ENCODE results near the gene CORO1A. TPM values are rescaled to one million over a fixed set of nuclear protein-coding genes. Genes with fewer than 3 reads are reported as not detected.

The CORO1A gene
- polyA plus RNA-seq, 2 of the 4 experiments (the other 2 are of a cell fraction), result 0.83 to 5.3 TPM

GRCh38 chr16:30184096-30184890 lies 891 bp downstream of the CORO1A start:
- Histone ChIP-seq H3K9me3 (no peaks in the 10 kb centered on the region), H3K4me3 (peak overlapping the region; percentile 55; the same call in 1 of the 3 replicates), H3K4me1 (peaks cover 20% of the 10 kb centered on the region; the same call in 2 of the 3 replicates), H3K4me2 (peak overlapping the region; percentile 95), H3K27ac (peak overlapping the region in 1 of 2 experiments; percentile 93; a peak in 2 of 6 replicates)
- WGBS (ENCODE audit: missing lambda C conversion rate), result 80% methylated on average over 24 of the region's 24 CpGs
- DNase-seq (ENCODE audit: low read depth in 1 of 2, low spot score in 1 of 2) (no peak), FAIRE-seq (no peak), ATAC-seq (no peak)
- ChIA-PET POLR2A (no interaction called here), CTCF (no interaction called here)
- TF ChIP-seq BCL3 (IDR thresholded peaks at IDR 0.05) (no peak), ZC3H11A (IDR thresholded peaks at IDR 0.05) (no peak), MAFK (IDR thresholded peaks at IDR 0.05; ENCODE audit: partially characterized antibody) (no peak), HES2 (IDR thresholded peaks at IDR 0.05) (no peak), NPAS2 (CRISPR knock-in tag; IDR thresholded peaks at IDR 0.05; ENCODE audit: borderline replicate concordance) (no peak), CEBPB (IDR thresholded peaks at IDR 0.05) (no peak), CHD2 (IDR thresholded peaks at IDR 0.05; ENCODE audit: low read length, partially characterized antibody) (no peak), ZNF302 (CRISPR knock-in tag; IDR thresholded peaks at IDR 0.05) (no peak), BHLHE40 (IDR thresholded peaks at IDR 0.05; ENCODE audit: low read depth, low read length) (no peak), SMC3 (IDR thresholded peaks at IDR 0.05) (no peak), POLR2AphosphoS2 (conservative IDR thresholded peaks at IDR 0.05; ENCODE audit: low read length) (no peak), HOXB5 (CRISPR knock-in tag; IDR thresholded peaks at IDR 0.05) (no peak), FOSL2 (IDR thresholded peaks at IDR 0.05) (no peak), FOSL2 (CRISPR knock-in tag; IDR thresholded peaks at IDR 0.05) (no peak), SREBF2 (IDR thresholded peaks at IDR 0.05) (no peak), NFE2L2 (conservative IDR thresholded peaks at IDR 0.05; ENCODE audit: low read length) (no peak), RCOR1 (IDR thresholded peaks at IDR 0.05; ENCODE audit: low read depth, low read length) (no peak), E2F6 (IDR thresholded peaks at IDR 0.05; ENCODE audit: borderline replicate concordance, low read depth) (no peak), GATA3 (IDR thresholded peaks at IDR 0.05; ENCODE audit: borderline replicate concordance) (no peak), CHD4 (IDR thresholded peaks at IDR 0.05; ENCODE audit: borderline replicate concordance) (no peak)

- no peak for TF ChIP-seq TFCP2L1 (CRISPR knock-in tag; IDR thresholded peaks at IDR 0.05)
- no peak for TF ChIP-seq HDAC2 (IDR thresholded peaks at IDR 0.05)
- TF ChIP-seq ESRRA (IDR thresholded peaks at IDR 0.05; ENCODE audit: borderline replicate concordance, low read length), result no peak
- no peak for TF ChIP-seq CBX2 (IDR thresholded peaks at IDR 0.05; ENCODE audit: borderline replicate concordance, low read depth)
- no peak for TF ChIP-seq FOSL2 (IDR thresholded peaks at IDR 0.05)
- TF ChIP-seq FOSL2 (CRISPR knock-in tag; IDR thresholded peaks at IDR 0.05), result no peak
- no peak for TF ChIP-seq HMGXB4 (CRISPR knock-in tag; IDR thresholded peaks at IDR 0.05; ENCODE audit: borderline replicate concordance)
- no peak for TF ChIP-seq TP53 (CRISPR knock-in tag; IDR thresholded peaks at IDR 0.05)
- TF ChIP-seq RAD21 (conservative IDR thresholded peaks at IDR 0.05 in 1 of 2, IDR thresholded peaks at IDR 0.05 in 1 of 2), result no peak
- TF ChIP-seq NFE2L2 (conservative IDR thresholded peaks at IDR 0.05; ENCODE audit: low read length), result no peak
- no peak for TF ChIP-seq ZC3H11A (IDR thresholded peaks at IDR 0.05)
- POLR2A ChIA-PET, result no interaction called here
- Histone ChIP-seq H3K4me2 (no peak overlapping the region), H3K4me1 (peaks cover 20% of the 10 kb centered on the region; the same call in 2 of the 3 replicates), H3K4me3 (no peak overlapping the region), H3K27ac (peak overlapping the region in 1 of 2 experiments; percentile 29; a peak in 3 of 6 replicates), H3K9me3 (no peaks in the 10 kb centered on the region)
- WGBS (ENCODE audit: missing lambda C conversion rate), result 84% methylated on average over 12 of the region's 13 CpGs
- FAIRE-seq, result no peak
- CTCF ChIA-PET, result interaction anchor here (0.5 to 1.5 kb wide), 2 partner anchors 94 to 783 kb away, joined by 3 to 4 read pairs; partner anchors contain the start of gene TBX6
- DNase-seq (ENCODE audit: low read depth in 1 of 2, low spot score in 1 of 2), result no peak
- ATAC-seq, result no peak
Measured at GRCh38 chr16:30184891-30185682, 1.7 kb downstream of the CORO1A start.

Measured in A549 (cell line).